Stimulated activated CD8-positive, alpha-beta memory T cell treated with anti-CD3 and anti-CD28 coated beads, Interleukin-12 subunit alpha, Interleukin-12 subunit beta, amount 100 ng/mL, for 4 hours (primary cell): Measurements from ENCODE around the gene CABCOCO1.

Experiments used
- DNase-seq: peaks from one replicate; pipeline ENCODE4 v3.0.0-alpha.2; 2020; ENCODE audit warnings: low read depth

Gene CABCOCO1

DNA sequence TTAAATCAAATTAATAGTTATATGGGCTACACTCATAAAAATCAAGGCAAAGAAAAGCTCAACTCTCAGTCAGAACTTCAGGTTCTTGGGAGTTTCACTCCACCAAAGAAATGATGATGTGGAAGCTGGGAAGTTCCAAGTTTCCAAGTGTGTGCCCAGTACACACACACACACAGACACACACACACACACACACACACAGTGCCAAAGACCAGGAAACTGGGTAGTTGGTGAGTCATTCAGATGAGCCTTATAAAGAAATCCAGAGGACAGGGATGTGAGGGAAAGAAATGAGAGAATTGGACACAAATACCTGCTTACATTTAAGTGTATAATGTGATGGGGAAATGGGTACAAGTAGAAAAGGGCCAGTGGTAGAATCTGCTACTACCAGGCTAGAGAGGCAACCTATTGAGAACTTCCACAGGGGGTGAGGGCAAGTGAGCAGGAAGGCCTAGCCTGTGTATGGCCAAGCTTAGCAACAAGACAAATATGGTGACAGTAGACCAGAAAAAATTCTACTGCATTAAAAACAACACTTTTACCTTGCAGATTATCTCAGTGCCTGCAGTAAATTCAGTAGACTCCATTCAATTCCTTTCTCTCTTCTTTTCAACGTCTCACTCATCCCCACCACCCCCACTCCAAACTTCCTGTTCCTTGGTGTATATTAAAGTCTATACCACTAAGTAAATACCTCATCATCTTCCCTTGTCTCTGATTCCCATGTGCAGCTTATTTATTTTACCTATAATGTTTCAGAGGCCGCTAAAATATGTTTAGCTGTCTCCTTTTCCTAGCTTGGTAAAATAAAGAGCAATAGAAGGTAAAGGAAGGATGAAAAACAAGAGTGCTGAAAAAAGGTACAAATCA, 95.0 kb downstream of the CABCOCO1 start:
- no peak for DNase-seq

DNA sequence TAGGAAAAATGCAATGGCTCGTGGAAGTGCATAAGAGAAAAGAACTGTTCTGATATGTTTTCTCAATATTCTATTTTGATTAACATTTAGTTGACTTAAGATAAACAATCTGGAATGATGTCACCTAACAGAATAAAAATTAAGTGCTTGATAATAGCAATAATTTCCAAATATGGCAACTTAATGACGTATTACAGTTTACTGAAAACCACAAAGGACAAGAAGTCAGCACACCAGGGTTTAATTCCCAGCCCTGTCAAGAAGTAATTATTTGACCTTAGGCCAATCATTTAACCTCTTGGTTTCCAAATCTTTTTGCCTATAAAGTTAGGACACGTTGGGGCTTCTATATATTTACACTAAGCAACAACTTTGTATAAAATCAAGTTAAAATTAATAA, 95.7 kb downstream of the CABCOCO1 start:
- no peak for DNase-seq

DNA sequence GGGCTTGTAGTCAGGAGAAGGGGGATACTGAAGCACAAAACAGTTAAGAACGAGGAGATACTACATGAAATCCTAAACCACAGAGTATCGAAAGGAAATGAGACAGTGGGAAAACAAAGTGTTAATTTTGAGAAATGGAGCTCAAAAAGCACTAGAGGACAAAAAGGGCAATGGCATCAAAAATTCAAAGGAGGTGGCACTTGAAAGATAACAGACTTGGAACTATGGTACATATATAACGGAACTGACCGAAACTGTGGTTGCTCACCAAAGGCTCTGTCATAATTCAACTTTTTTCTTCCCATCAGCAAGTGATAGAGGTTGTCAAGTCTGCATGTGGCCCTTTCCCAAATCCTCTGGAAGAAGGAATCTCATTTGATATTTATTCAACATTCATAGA, 97.0 kb downstream of the CABCOCO1 start:
- no peak for DNase-seq

DNA sequence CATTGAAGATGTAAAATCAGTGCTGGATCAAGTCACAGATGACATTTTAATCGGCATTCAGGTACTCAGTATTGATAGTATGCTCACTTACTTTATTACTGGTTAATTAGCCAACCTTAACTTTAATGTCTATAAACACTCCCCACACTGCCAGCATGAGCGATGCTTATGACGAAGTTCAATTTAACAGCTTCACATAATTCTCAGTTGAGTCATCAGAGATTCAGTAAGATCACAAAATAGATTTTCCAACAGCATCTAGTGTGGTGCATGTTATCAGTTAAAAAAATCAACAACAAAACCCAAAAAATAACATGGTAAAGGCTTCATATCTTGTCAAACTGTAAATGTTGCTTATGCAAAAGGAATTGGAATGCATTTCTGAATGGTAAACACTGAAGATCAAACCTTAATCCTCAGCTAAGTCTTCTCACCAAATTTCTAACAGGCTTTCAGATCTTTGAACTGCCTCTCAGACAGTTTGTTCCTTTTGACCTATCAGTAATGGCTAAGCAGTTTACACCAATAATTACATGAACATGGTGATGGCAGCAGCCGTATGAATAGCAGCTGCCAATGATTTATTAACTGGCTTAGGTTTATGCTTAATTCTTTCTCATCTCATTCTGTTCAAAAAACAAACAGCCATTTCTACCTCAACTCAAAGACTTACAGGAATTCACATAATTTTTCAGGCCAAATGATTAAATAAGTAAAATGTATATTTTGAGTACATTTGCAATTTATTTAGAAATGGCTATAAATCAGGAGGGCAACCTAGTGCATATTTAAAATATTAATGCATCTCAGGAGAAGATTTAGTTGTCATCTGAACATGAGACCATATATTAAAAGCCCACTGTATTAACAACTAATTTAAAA, 98.5 kb downstream of the CABCOCO1 start:
- no peak for DNase-seq

DNA sequence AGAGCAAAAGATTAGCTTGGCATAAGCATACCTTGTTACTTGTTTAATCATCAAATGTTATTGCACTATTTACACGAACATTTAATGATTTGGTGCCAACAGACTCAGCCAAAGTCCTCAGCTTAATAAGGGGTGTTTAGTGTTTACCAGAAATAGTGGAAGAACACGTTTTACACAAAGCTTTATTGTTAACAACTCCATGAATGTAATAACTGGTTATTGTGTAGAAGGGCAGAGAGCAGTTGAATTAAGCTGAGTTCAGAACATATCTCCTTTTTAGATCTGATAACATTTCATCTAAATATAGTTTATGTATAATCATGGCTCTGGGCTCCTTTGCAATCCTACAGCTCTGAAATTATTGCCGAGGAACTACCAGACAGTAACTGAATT, 99.1 kb downstream of the CABCOCO1 start:
- no peak for DNase-seq

DNA sequence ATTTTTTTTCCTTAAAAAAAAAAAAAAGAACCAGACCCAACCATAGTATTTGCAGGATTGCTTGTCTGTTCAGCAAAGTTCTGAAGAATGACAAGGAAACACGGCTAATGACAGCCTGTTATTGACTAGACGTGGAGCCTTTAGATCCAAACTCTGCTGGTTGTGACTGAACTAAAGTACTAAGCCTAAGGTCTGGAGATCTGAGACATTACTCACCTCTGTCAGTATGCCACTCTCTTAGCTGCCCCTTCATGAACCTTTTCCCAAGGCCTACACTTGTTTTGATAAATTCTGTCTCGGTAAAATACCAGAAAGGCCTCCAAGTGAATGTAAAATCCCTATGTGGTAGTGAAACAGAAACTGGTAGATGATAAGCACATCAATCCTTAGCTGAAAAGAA, 101.0 kb downstream of the CABCOCO1 start:
- no peak for DNase-seq

DNA sequence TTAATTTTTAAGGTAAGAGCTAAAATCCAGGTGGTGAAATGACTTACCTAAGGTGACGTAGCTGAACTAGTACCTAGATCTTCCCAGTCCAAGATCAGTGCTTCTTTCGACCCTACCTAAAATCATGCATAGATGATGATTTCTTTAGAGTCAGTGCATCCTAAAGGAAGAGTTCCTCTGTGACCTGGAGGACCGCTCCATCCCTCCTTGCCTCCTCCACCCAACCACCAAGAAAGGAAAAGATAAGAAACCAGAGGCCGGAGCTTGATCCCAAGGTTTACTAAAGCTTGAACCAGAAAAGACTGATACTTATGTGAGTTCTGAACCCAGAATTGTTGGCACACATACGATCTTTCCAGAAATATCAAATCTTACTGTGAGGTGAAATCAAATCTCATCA, 101.8 kb downstream of the CABCOCO1 start:
- no peak for DNase-seq

DNA sequence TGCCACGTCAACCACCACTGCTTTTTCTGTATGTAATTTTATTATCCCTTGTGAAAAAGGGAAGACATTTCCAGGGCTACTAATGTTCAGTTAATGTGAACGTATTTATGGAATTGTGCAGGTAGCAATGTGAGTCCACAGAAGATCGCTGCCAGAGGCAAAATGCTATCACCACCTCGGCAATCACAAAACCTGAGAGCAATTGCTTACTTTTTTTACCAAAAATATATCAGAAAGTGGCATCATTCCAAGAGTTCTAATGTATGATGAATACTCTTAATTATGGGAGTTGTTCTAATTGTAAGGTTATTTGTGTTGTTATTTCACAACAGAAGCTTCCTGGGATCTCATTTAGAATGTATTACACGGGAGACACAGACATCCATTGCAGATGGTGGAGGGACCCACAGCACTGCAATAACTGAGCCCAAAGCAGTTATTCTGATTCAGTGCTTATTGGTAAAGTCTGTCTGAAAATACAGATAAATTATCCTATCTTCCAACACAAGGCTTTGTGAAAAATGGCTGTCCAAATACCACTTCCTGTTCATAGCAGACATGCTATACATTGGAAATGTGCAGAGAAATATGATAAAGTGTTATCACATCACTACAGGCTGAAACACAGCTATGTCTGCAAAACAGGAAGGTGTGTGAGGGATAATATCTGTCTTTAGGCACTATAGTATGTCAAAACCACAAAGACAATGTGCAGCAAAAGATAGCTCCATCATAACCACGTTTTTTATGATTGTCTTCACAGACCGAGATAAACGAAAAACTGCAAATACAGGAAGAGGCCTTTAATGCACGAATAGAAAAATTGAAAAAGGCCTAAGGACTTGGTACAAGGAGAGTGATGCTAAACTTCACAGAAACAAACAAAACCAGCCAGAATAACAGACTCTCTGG, 102.7 kb downstream of the CABCOCO1 start:
- no peak for DNase-seq

DNA sequence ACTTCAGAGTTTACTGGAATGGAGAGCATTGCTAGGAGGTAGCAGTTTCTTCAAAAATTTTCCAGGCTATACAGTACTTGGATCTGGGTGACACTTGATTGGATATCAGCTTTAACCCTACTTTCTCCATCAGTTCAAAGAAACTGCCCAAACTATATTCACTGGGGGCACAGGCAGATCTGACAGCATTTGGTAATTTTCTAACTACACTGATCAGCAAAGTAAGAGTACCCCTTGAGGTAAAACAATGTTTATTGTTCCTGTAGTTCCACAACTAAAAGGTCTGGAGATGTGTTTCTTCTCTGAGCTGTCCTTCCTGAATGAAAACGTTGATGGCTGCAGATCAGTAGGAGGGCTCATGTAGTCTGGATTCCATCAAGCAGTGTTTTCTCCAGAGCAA, 104.2 kb downstream of the CABCOCO1 start:
- no peak for DNase-seq

DNA sequence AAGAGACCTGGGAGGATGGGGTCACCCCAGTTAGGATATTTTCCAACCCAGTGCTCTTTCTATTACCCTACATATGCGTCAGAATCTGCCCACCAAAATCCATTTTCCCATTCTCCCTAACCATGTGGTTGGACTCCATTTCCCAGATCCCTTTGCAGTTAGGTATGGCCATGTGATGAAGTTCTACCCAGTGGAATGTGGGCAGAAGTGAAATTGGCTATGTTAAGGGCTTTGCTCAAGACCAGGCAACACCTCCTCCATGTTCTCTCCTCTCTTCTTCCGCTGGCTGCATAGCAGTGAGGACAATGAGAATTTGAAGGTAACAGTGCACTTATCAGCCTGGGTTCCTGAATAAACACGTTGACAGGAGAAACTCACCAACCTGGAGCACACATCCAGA, 111.3 kb downstream of the CABCOCO1 start:
- no peak for DNase-seq

DNA sequence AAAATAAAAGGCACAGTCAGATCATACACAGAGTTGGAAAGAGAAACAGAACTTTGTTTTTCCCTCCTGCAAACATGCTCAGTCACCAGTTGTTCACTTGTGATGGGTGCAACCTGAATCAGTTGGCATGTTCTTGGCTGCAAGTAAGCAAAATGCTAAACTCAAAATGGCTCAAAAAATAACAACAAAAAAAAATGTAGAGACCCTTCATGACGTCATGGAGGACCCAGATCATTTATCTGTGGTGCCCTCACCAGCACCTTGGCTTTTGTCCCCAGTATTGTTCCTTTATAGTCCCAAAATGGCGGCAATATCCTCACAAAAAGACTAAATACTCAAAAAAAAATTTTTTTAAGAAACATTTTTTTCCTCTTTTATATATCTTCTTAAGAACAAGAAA, 112.4 kb downstream of the CABCOCO1 start:
- no peak for DNase-seq

DNA sequence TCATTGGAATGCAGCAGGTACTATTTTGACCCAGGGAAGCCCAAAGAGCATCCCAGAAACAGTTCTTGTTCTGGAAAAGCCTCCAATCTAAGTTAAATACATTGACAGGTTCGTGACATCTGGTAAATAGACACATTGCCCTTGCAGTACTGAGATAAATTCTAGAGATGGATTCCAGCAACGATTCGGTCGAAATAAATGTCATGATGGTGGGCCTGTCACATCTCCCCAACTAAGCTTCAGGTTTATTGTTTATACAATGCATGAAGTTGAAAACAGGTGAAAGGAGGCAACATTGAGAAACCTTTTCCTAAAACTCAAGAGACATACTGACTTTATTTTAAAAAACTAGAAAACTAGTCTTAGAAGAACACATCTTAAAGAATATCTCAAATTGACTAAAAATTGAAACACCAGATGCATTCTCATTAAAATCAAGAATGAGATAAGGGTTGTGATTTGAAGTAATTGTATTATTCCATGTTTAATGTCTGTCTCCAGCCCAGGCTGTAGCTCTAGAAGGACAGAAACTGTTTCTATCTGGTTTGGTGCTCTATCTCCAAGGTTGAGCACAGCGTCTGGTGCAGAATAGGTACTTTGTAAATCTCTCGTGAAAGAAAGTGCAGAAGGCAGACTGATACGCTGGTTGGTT, 114.0 kb downstream of the CABCOCO1 start:
- DNase-seq: no peak

DNA sequence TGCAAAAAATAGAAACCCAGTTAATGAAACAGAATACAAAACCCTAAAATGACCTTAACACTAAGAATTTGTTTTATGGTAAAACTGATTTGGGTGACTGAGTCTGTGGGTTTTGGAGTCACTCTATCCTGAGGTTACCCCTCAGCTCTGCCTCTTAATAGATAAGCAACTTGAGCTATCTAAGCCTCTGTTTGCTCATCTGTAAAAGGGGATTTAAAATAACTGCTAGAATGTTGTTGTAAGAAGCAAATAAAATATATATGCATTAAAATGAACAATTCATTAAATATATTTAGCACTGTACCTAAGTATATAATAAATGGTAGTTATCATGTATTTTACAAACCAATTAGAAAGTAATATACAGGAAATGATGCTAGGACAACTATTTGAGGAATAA, 115.4 kb downstream of the CABCOCO1 start:
- no peak for DNase-seq

DNA sequence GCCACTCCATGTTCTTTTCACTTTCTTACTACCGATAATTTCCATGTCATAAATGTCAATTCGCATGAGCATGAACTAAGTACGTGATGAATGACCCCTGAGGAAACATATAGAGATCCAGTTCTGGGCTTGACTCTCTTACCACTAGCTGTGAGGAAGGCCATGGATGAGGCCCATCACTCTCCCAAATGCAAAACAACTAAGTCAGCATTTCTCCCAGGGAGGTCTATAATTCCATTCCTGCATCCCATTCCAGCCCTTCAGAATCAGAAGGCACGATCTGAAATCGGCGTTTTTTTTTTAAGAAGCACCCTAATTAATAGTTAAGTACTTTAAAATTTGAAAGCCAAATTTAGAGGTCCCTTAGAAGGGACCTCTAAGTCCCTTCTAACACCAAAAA, 116.5 kb downstream of the CABCOCO1 start:
- no peak for DNase-seq

DNA sequence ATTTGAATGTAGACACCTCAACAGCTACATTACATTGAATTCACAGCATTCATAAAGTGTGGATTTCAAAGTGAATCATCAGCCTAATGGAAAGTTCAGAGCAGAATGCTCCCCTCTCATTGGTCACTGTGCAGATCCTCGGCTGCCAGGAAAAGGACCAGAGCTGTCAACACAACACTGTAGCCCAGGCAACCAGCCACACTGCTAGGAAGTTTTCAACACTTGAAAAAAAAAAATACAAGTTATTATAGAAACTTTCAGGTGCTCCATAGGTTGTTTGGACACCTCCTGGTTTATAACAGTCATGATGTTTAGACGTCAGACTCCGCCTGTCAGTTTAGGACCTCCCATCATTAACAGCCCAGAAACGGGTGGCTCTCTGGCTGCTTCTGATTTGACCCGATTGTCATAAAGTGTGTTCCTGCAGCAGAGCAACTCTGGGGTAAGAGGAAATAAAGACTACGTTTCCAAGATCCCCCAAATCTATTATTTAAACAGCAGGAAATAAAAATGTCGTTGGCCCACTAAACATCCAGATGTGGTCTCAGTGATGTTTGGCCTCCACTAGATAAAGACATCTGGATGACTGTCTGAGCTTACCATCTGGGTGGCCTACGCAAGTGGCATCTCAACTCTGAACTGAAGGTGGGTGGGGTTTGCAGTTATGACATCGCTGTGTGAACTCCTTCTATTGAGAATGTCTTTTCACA, 117.4 kb downstream of the CABCOCO1 start:
- no peak for DNase-seq

DNA sequence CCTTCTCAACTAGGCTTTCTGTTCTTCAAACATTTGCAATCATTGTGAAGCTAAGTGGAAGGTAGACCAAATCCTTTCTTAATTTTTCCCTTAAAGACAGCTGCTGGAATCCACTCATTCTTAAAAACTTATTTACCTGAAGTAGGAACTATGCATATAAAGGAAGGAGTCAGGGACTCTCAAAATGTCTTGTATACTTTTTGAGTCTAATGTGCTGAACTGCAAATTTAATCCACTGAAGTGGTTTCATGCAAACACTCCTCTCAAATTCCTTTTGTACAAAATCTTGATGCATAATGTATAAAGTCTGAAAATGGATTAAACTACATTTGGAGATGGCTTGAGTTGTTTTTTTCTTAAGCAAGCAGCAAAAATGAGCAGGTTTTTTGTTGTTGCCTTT, 118.0 kb downstream of the CABCOCO1 start:
- DNase-seq: no peak

DNA sequence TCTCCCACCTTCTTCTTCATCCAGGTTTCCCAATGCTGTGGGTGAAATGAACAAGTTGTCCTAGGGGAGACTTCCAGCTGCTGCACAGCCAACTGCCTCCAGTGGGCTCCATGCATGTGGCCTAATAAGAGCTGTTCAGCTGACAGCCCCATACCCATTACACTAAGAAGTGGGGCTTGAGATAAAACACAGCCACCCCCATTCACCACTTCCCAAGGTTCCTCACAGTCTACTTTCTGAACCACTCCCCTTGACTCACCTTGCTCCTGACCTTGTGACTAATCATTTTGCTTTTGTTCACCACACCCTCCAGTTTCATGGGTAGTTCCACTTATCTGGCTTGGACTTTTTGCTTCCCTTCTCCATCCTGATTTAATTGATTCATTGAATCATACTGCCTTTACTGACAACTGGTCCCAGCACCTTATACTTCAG, 119.3 kb downstream of the CABCOCO1 start:
- DNase-seq: no peak

DNA sequence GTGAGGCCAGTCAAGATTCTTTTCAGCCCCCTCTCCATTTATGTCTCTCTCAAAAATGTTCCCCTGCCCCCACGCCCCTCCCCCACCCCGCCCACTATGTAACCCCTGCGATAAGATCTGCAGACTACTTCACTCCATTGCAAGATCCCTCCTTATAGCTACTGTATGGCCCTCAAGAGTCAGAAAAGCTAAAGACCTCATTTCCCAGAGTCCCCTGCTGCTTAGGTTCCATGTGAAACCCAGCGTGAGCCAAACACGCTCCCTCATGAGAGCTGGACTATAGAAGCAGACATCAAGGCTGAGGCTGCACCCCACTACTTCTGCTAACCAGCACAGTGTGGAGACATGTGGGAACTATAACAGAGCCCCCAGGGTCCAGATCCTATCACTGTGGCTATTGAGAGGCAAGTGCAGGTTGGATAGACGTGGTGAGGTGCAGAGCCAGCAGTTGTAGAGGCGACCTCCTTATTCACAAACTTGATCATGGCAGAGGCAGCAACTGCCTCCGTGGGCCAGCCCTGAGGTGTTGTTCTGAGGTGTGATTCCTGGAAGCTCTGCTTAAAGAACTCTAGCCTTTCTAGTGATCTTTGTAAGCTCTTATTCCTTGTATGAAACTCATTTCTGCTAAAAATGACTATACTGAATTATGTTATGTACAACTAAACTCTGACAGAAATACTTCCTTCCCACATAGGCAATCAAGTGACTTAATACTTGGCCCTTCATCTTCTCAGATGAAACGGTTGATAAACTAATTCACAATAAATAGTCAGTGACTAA, 121.8 kb downstream of the CABCOCO1 start:
- DNase-seq: no peak

DNA sequence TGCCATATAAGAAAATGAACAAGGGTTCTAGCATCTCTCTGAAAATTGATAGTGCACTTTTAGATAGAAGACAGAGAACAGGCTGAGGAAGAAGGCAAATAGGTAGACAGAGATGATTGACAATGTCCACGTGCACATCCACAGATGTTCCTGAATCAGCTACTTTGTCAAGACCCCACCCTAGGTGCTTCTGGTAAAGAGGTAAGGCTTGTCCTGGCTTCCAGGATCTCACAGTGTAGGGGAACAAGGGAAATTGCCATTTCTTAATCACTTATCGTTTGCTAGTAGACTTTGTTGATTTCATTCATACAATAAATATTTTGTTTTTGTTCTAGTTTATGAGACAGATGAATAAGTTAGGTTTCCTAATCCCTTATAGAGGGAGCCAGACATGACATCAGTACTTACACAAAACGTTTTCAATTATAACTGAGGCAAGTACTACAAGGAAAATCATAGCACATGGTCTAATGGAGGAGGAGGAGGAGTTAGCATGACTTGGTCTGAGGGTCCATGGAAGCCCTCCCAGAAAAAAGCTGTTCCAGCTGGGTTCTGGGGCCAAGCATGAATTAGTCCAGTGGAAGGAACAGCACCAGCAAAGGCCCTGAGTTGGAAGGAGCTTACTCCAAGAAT, 122.9 kb downstream of the CABCOCO1 start:
- DNase-seq: no peak

DNA sequence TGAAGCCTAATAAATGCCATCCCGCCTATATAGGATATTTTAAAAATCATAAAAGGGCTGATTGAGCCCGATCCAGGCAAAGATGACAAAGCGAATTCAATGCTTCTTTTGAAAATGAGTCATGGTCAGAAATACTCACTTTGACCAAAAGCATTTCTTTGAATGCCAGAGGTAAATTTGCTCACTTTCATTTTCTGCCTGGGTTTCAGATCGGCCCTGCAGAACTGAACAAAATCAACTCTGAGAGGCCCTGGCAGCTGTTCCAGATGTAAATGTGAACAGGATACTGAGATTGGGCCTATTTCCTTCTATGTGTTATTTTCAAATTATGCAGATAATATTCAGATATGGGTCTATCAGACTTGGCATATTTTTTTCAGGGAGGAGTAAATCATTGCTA, 124.0 kb downstream of the CABCOCO1 start:
- no peak for DNase-seq
